Stimulated activated CD4-positive, alpha-beta T cell treated with anti-CD3 and anti-CD28 coated beads, Interleukin-1b, Interleukin-23, amount 100 ng/mL, for 4 hours (primary cell): ENCODE data around the gene POLR1E.

Experiments used
- DNase-seq, 2 donors: peaks; one replicate each; pipeline ENCODE4 v3.0.0-alpha.2; 2020; ENCODE audit warnings: low read depth in 2 of 2

POLR1E gene

DNA sequence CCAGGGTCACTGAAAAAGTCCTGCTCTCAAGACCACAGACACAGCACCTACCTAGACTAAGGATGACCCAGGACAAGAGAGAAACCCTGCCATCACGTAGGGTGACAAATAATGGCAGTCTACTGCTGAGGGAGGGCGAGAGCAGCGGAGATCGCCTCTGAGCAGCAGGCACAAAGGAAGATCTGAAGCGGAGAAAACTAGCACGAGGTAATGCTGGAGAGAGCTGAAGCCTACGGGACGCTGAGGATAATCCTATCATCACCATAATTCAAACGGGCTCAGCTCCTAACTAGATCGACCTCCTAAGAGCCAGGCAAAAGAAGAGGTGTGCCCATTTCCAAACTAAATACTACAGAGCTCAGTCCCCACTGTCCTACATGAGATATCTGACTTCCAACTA is 49.2 kb downstream of the POLR1E start:
- DNase-seq, result no peak

DNA sequence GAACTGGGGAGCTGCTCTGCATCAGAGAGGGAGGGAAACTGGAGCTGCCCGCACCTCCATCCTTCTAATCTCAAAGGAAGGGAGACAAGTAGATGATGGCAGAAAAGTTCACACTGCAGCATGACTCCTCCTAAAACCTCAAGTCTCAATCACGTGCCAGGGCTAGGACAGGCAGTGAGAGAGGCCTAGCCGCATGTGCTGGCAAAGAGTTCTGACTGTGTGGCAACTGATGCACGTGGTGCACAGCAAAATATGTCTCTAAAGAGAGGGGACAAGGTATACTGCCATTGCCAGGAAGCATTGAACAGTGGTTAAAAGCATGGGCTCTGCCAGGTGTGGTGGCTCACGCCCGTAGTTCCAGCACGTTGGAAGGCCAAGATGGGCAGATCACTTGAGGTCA is 52.4 kb downstream of the POLR1E start:
- DNase-seq, result no peak

DNA sequence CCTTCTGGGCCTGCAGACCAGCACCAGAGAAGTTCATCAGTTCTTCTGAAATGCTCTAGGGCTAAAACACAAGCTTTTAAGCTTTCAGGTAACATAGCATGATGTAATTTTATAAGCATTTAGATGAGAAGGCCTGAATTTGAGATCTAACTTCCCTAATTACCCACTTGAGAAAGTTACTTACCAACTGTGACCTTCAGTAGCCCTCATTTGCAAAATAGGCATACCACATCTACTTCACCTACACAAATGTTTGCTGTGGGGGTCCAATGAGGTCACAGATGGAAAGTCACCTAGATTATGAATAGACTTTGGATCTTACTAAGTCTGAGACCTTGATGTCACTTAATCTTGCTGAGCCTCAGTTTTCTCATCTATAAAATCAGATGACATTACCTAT is 53.9 kb downstream of the POLR1E start:
- DNase-seq, result no peak

DNA sequence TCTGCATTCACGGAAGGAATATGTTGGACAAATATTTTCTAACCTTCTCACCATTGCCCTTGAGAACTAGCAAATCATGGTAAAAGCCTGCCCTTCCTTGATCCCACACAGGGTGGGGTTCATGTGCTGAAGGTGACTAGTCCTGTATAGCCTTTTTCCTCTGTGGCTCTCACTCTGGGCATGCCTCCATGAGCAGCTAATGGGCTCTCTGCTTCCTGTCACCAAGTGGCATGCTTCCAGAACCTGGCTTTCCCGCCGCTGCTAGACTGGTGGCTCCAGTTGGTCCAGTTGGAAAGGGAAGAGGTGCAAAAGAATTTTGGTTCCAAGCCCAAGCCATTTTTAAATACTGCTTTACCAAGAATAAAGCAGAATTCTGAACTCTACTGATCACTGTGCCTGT is 54.9 kb downstream of the POLR1E start:
- no peak for DNase-seq

DNA sequence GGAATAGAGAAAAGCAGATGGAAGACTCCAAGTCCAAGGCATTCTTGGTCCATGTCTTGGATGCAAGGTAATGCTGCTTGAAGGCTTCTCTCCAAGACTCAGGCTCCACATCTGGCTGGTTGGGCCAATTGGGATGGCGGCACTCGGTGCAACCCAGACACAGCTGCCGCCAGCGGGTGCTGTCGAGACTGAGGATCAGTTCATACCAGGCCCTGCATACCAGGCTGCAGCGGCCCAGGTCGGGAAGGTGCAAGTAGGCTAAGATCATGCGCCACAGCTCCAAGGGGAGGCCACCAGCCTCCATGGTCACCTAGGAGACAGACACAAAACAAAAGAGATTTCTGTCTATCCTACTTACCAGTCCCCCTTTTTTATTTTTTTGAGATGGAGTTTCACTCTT is 55.7 kb downstream of the POLR1E start:
- no peak for DNase-seq

DNA sequence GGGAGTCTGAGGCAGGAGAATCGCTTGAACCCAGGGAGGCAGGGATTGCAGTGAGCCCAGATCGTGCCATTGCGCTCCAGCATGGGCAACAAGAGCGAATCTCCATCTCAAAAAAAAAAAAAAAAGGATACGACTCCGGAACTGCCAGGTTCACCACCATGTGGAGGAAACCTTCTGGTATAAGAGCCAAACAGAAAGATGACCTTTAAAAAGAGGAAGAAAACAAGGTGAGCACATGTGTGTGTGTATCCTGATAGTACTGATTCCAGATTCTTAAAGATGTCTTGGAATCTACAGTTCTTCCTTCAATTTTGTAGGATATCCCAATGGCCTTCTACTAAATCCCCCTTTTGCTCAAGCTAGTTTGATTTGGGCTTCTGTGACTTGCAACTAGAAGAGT is 56.7 kb downstream of the POLR1E start:
- no peak for DNase-seq

DNA sequence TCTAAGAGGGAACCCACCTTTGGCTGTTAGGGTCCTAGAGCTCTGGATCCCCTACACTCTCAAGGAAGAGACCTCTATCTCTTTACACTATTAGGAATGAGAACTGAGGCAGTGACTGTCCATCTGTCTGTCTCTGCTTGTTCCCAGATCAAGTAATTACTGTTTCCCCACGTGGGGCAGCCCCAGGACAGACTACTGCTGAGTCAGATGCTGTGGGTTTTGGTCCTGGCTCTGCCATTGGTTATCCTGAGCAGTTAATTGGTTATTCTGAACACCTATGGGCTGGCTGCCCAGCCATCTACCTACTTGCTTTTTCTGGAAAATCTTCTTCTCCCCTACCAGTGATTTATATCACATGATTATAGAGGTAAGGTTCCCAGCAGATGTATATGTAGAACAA is 57.1 kb downstream of the POLR1E start:
- no peak for DNase-seq

DNA sequence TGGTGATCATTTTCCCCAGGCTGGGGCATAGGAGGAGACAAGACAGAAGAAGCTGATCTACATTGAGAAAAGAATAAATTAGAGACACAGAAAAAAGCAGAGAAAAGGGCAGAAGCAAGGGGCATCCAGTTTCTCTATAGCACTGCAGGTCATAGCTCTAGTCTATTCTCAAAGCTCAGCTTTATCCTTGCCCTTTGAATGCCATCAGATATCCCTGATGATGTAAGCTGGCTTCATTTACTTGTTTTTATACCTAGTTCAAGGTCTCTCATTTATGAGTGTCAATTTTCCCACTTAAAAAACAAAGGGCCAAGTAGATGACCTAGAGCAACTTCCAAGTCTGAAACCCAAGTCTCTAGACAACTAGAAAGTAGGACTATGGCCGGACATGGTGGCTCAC is 57.7 kb downstream of the POLR1E start:
- DNase-seq, result no peak

DNA sequence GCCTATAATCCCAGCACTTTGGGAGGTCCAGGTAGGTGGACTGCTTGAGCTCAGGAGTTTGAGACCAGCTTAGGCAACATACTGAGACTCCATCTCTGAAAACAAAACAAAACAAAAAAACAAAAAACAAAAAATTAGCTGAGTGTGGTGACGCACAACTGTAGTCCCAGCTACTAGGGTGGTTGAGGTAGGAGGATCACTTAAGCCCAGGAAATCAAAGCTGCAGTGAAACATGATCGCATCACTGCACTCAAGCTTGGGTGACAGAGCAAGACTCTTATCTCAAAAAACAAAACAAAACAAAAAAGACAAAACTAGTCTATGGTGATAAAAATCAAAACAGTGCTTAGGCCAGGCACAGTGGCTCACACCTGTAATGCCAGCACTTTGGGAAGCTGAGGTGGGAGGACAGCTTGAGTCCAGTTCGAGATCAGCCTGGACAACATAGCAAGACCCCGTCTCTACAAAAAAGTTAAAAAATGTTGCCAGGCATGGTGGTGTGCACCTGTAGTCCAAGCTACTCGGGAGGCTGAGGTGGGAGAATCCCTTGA is 61.7 kb downstream of the POLR1E start:
- DNase-seq, result no peak

DNA sequence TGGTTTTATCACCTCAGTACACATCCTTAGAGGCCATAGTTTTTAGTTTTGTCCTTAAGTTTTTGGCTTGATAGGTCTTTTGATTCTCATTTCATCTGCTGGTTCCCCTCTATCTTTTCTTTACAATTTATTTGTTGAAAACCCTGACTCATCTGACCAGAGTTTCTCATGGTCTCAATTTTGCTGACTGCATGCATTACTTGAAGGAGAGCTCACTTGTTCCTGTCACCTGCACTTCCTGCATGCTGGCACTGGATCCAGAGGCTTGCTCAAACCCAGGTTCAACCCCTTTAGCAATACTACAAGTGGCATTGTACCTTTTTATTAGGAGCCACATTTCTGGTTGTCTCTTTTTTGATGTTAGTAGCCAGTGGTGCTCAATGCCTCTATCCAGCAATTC is 63.8 kb downstream of the POLR1E start:
- no peak for DNase-seq

DNA sequence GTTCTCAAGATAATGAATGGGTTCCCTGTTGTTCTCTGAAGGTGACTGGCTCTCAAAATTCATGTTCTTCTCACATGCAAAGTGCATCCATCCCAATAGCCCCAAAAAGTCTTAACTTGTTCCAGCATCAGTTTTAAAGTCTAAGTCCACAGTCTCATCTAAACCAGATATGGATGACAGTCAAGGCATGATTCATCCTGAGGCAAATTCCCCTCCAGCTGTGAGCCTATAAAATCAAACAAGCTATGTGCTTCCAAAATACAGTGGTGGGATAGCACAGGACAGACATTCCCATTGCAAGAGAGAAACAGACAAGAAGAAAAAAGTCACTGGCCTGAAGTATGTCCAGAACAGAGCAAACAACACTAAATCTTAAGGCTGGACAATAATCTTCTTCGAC is 65.0 kb downstream of the POLR1E start:
- no peak for DNase-seq

DNA sequence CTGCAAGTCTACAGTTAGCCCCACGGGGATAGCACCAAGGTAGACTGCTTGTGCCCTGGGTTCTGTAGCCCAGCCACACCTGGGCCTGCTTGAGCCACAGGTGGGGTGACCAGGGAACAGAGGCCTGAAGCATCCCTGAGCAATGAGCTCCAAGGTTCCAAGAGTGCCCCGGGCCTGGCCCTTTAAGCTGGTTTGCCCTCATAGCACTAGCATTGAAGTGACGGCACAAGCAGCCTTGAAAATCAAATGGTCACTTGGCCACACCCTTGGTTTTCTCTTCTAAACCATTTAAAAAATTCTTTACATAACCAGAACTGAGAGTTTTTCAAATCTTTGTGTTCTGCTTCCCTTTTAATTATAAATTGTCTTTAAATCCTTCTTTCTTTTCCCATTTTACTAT is 65.7 kb downstream of the POLR1E start:
- DNase-seq, result no peak

DNA sequence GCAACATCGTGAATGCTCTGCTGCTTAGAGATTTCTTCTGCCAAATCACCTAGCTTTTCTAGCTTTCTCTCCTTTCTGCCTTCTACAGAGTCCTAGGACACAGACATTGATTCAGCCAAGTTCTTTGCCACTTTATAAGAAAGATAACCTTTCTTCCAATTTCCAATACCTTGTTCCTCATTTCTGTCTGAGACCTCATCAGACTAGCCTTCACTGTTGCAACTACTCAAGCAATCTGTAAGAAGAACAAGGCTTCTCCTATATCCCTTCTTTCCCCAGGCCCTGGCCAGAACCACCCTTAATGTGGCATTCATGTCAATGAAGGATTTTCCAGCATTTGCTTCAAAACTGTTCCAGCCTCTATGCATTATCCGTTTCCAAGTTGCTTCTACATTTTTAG is 66.1 kb downstream of the POLR1E start:
- no peak for DNase-seq
